NB4 (cell line): ENCODE measurements around the gene PARK7.

Source experiments
- DNase-seq: peaks from one replicate; pipeline ENCODE4 v3.0.0; 2010; ENCODE audit warnings: low read depth
- H3K4me3 ChIP-seq: one replicate; pipeline ENCODE4 v1.5.1; 2011; ENCODE audit warnings: mild to moderate bottlenecking, low read depth, low read length, moderate library complexity
- MYC ChIP-seq: IDR thresholded peaks from 2 replicates; pipeline ENCODE4 v1.6.1; 2011; ENCODE audit warnings: low read depth, low read length
- POLR2A ChIP-seq: IDR thresholded peaks from 2 replicates; pipeline ENCODE4 v1.6.1; 2011; ENCODE audit warnings: mild to moderate bottlenecking; ENCODE audit not compliant: insufficient read length; ENCODE audit errors: extremely low read depth
- TF ChIP-seq, protein P1 (sequence below): IDR thresholded peaks from 2 replicates; pipeline ENCODE4 v1.6.1; 2011; ENCODE audit warnings: low read depth, low read length
- TF ChIP-seq, protein P2 (sequence below): IDR thresholded peaks from one replicate; pipeline ENCODE4 v1.5.1; 2012; ENCODE audit warnings: low read depth, low read length

PARK7 gene

DNA sequence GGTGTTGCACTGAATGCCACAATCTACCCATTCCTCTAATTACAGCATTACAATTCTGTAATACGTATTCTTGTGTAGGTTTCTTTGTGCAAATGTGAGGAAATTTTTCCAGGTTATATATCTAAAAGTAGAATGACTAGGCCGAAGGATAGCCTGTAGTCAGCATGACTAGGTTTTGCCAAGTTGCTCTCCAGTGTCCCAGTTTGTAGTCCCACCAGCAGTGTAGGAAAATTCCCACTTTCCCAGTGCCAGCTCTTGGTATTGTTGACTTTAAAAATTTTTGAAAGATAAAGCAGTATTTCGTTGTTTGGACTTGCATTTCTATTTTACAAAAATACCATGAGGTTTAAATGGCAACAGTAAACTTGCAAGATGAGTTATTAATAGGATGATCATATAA lies 3.0 kb downstream of the PARK7 start:
- H3K4me3 ChIP-seq: no peak overlapping the region
- no peak for DNase-seq
- TF ChIP-seq, protein P1, sequence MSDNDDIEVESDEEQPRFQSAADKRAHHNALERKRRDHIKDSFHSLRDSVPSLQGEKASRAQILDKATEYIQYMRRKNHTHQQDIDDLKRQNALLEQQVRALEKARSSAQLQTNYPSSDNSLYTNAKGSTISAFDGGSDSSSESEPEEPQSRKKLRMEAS: no peak
- TF ChIP-seq, protein P2, sequence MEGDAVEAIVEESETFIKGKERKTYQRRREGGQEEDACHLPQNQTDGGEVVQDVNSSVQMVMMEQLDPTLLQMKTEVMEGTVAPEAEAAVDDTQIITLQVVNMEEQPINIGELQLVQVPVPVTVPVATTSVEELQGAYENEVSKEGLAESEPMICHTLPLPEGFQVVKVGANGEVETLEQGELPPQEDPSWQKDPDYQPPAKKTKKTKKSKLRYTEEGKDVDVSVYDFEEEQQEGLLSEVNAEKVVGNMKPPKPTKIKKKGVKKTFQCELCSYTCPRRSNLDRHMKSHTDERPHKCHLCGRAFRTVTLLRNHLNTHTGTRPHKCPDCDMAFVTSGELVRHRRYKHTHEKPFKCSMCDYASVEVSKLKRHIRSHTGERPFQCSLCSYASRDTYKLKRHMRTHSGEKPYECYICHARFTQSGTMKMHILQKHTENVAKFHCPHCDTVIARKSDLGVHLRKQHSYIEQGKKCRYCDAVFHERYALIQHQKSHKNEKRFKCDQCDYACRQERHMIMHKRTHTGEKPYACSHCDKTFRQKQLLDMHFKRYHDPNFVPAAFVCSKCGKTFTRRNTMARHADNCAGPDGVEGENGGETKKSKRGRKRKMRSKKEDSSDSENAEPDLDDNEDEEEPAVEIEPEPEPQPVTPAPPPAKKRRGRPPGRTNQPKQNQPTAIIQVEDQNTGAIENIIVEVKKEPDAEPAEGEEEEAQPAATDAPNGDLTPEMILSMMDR: no peak
- no peak for TF ChIP-seq MYC
- no peak for TF ChIP-seq POLR2A

DNA sequence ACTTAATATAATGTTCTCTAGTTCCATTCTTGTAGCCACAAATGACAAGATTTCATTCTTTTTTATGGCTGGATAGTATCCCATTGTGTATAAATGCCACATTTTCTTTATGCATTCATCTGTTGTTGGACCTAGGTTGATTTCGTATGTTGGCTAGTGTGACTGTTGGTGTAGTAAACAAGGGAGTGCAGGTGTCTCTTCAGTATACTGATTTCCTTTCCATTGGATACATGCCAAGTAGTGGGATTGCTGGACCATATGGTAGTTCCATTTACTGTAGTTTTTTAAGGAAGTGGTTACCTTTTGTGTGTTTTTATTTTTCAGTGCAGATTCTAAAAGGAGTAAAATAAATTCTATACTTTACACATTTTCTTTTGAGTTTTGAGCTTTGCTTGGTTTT lies 5.7 kb downstream of the PARK7 start:
- DNase-seq: no peak
- TF ChIP-seq, protein P1: no peak
- TF ChIP-seq MYC (no peak), POLR2A (no peak)
- no peak overlapping the region for H3K4me3 ChIP-seq

DNA sequence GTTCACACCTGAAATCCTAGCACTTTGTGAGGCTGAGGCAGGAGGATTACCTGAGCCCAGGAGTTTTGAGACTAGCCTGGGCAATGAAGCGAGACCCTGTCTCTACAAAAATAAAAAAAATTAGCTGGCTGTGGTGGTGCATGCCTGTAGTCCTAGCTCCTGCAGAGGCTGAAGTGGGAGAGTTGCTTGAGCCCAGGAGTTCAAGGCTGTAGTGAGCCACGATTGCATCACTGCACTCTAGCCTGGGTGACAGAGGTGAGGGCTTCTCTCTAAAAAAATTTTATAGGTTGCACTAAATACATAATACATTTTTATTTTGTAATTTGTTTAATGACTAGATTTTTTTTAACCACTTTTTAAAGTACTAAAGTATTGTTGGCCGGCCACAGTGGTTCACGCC lies 6.1 kb downstream of the PARK7 start:
- DNase-seq: no peak
- no peak overlapping the region for H3K4me3 ChIP-seq
- TF ChIP-seq MYC (no peak), POLR2A (no peak)
- TF ChIP-seq, protein P2: no peak
- TF ChIP-seq, protein P1: no peak

DNA sequence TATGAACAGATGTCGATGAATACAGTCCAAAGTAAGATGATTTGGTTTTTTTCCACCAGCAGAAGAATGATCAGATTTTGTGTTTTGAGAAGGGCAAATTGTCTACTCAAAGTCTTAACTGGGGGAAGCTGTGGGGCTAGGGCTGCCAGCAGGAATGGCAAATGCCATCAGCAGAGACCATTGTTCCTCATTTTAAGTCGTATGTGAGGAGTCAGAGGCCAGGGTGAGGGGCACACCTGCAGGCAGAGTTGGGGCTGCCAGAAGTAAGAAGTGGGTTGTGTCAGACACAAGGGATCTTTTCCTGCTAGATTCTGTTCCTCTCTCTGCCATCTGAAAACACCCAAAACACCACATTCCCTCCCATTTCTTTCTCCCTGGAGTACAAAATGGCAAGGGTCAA lies 8.7 kb downstream of the PARK7 start:
- H3K4me3 ChIP-seq: no peak overlapping the region
- TF ChIP-seq, protein P1: no peak
- TF ChIP-seq MYC (no peak), POLR2A (no peak)
- TF ChIP-seq, protein P2: no peak
- no peak for DNase-seq

DNA sequence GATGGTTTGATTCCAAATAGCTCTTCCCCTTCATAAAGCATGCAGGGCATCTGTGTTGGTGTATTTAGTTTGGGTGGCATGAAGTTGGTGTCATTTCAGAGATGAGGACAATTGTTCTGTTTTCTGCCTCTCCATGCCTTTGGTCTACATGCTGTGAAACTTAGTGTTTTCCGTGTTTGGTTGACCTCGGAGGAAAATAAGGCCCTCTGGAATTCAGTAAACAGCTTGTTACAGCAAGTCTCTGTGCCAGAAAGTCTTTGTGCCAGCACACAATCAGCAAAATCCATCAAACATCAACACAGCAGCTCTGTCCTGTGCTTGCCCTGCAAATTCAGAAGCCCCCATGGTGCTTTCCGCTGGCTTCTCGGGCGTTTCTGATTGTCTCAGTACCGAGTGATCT lies 9.5 kb downstream of the PARK7 start:
- TF ChIP-seq, protein P2: no peak
- TF ChIP-seq, protein P1: no peak
- TF ChIP-seq POLR2A (no peak), MYC (no peak)
- H3K4me3 ChIP-seq: no peak overlapping the region
- DNase-seq: no peak

DNA sequence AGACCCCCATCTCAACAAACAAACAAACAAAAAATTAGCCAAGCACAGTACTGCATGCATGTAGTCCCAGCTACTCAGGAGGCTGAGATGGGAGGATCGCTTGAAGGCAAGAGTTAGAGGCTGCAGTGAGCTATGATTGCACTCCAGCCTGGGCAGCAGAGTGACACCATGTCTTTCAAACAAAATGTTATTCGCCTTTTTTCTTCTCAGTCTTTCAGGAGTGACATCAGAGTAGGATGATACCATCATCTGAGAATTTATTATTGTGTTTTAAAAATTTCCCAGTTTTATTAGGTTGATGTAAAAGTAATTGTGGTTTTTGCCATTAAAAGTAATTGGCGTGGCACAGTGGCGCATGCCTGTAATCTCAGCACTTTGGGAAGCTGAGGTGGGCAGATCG lies 10.8 kb downstream of the PARK7 start:
- TF ChIP-seq POLR2A (no peak), MYC (no peak)
- TF ChIP-seq, protein P2: no peak
- TF ChIP-seq, protein P1: no peak
- H3K4me3 ChIP-seq: no peak overlapping the region

More for the DNA sequence above, 10.8 kb downstream of the PARK7 start:
- DNase-seq: no peak
